ENCODE measurements around the gene DDX52. TPM values are rescaled to one million over a fixed set of nuclear protein-coding genes. Genes with fewer than 3 reads are reported as not detected.
"Not testable (repeated sequence)": the region's sequence is repeated elsewhere in the genome, so short reads cannot be mapped to it uniquely, and the experiment has no call there.

Gene DDX52, protein sequence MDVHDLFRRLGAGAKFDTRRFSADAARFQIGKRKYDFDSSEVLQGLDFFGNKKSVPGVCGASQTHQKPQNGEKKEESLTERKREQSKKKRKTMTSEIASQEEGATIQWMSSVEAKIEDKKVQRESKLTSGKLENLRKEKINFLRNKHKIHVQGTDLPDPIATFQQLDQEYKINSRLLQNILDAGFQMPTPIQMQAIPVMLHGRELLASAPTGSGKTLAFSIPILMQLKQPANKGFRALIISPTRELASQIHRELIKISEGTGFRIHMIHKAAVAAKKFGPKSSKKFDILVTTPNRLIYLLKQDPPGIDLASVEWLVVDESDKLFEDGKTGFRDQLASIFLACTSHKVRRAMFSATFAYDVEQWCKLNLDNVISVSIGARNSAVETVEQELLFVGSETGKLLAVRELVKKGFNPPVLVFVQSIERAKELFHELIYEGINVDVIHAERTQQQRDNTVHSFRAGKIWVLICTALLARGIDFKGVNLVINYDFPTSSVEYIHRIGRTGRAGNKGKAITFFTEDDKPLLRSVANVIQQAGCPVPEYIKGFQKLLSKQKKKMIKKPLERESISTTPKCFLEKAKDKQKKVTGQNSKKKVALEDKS
- total RNA-seq (21.2 TPM), polyA plus RNA-seq (ENCODE audit: insufficient read depth in 1 of 8, insufficient read length in 8 of 8, low replicate concordance in 1 of 8) (10 to 100 TPM; 14.4 to 19.7 (median 17.4) TPM)
- long read RNA-seq, donor 1, result 0 reads
- long read RNA-seq, donor 2, result 0 reads
- long read RNA-seq, donor 3, full-length matches to known transcripts, result 4 of 4 reads
- long read RNA-seq, donor 3, partial matches to known transcripts, result 0 of 4 reads
- long read RNA-seq, donor 3, other reads (novel, unspliced or antisense), result 0 of 4 reads
- long read RNA-seq, donor 4, result 0 reads
- long read RNA-seq, donor 5, full-length matches to known transcripts, result 5 of 5 reads
- long read RNA-seq, donor 5, partial matches to known transcripts, result 0 of 5 reads
- long read RNA-seq, donor 5, other reads (novel, unspliced or antisense), result 0 of 5 reads
- long read RNA-seq, donor 6, full-length matches to known transcripts, result 3 of 3 reads
- long read RNA-seq, donor 6, partial matches to known transcripts, result 0 of 3 reads
- long read RNA-seq, donor 6, other reads (novel, unspliced or antisense), result 0 of 3 reads
- long read RNA-seq, donor 7, full-length matches to known transcripts, result 3 of 9 reads
- long read RNA-seq, donor 7, partial matches to known transcripts, result 6 of 9 reads
- long read RNA-seq, donor 7, other reads (novel, unspliced or antisense), result 0 of 9 reads
- long read RNA-seq, donor 8, full-length matches to known transcripts, result 2 of 2 reads
- long read RNA-seq, donor 8, partial matches to known transcripts, result 0 of 2 reads
- long read RNA-seq, donor 8, other reads (novel, unspliced or antisense), result 0 of 2 reads
- long read RNA-seq, donor 9, full-length matches to known transcripts, result 1 of 1 reads
- long read RNA-seq, donor 9, partial matches to known transcripts, result 0 of 1 reads
- long read RNA-seq, donor 9, other reads (novel, unspliced or antisense), result 0 of 1 reads
- long read RNA-seq, donor 10, full-length matches to known transcripts, result 3 of 13 reads
- long read RNA-seq, donor 10, partial matches to known transcripts, result 10 of 13 reads
- long read RNA-seq, donor 10, other reads (novel, unspliced or antisense), result 0 of 13 reads
- long read RNA-seq, donor 11, full-length matches to known transcripts, result 4 of 4 reads
- long read RNA-seq, donor 11, partial matches to known transcripts, result 0 of 4 reads
- long read RNA-seq, donor 11, other reads (novel, unspliced or antisense), result 0 of 4 reads

- Histone ChIP-seq H3K4me3 (ENCODE audit: low read length) (peak within 1 kb of the TSS; percentile 92), H3K9me3 (replicated peaks; ENCODE audit: control insufficient read depth, low read depth, low read length) (no peaks in the 10 kb centered on the region), H3K27me3 (ENCODE audit: control insufficient read depth, insufficient read depth, low read length) (peaks cover 5% of the 10 kb centered on the region), H3K4me1 (ENCODE audit: control insufficient read depth, insufficient read depth, low read length) (peaks cover 2% of the 10 kb centered on the region), H3K36me3 (ENCODE audit: control insufficient read depth, insufficient read depth, low read length) (peaks cover 8% of the 10 kb centered on the region), H3K27ac (ENCODE audit: low read length) (peak within 1 kb of the TSS; percentile 94)
- WGBS (ENCODE audit: insufficient coverage), result under 1% methylated on average over 28 of the region's 43 CpGs
- peak; percentile 97 for DNase-seq
These were observed at the start of gene DDX52 for GRCh38 chr17:37643118-37643766. Gene DDX52, minus strand, starts transcription at chr17:37643446. Its CDS starts 26 bp downstream, at chr17:37643420.

DNA sequence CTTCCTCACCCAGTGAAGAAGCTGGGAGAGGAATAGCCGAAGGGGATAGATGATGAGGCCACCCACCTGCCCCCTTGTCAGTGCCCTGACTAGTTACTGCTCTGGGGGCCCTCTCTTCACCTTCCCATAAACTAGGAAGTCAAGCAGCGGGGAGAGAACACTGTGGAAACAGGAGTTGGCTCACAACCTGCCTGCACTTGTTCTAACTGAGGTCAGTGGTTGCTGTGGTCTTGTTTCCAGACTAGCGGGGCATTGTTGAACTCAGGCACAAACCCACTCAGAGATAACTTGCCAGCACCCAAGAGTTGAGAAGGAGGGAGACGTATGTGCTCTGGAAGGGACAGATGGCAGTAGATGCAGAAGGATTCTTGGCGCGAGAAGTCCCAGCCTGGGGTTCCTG lies 48.6 kb upstream of the DDX52 start:
- WGBS (ENCODE audit: insufficient coverage), result 90% methylated on average over 2 of the region's 6 CpGs
- Histone ChIP-seq H3K27me3 (ENCODE audit: control insufficient read depth, insufficient read depth, low read length) (peaks cover 5% of the 10 kb centered on the region), H3K36me3 (ENCODE audit: control insufficient read depth, insufficient read depth, low read length) (no peaks in the 10 kb centered on the region), H3K4me1 (ENCODE audit: control insufficient read depth, insufficient read depth, low read length) (no peaks in the 10 kb centered on the region), H3K27ac (ENCODE audit: low read length) (no peak overlapping the region), H3K4me3 (ENCODE audit: low read length) (no peak overlapping the region), H3K9me3 (replicated peaks; ENCODE audit: control insufficient read depth, low read depth, low read length) (no peaks in the 10 kb centered on the region)
- no peak for DNase-seq

GRCh38 chr17:37689317-37689716 lies 46.1 kb upstream of the DDX52 start:
- DNase-seq, result no peak
- 57% methylated on average over 1 of the region's 7 CpGs for WGBS (ENCODE audit: insufficient coverage)
- no peak overlapping the region for H3K4me3 ChIP-seq (ENCODE audit: low read length)
- no peaks in the 10 kb centered on the region for H3K4me1 ChIP-seq (ENCODE audit: control insufficient read depth, insufficient read depth, low read length)
- H3K27me3 ChIP-seq (ENCODE audit: control insufficient read depth, insufficient read depth, low read length), result peaks cover 6% of the 10 kb centered on the region
- no peak overlapping the region for H3K27ac ChIP-seq (ENCODE audit: low read length)
- H3K9me3 ChIP-seq (replicated peaks; ENCODE audit: control insufficient read depth, low read depth, low read length), result no peaks in the 10 kb centered on the region
- no peaks in the 10 kb centered on the region for H3K36me3 ChIP-seq (ENCODE audit: control insufficient read depth, insufficient read depth, low read length)

DNA sequence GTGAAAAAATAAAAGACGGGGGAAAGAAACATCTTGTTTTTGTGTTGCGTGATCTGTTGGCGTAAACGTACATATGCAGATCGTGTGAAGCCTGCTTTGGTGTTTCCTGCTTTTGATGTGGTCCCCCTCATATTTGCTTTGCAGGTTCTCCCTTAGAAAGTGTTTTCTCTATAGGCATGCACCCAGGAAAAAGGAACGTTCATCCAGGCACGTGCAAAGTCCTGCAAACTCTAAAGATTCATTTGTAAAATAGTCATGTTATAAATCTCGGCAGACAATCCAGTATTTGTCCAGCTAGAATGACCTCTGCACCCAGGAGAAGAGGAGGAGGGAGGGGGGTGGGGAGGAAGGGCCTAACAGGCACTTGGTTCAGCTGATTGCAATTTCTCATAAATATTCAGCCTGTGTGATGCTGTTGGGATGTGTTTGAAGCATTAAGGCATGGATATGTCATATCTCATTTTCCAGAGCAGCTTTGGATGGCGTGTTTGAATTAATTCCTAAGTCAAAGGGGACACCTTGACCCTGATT lies 40.3 kb upstream of the DDX52 start:
- H3K4me1 ChIP-seq (ENCODE audit: control insufficient read depth, insufficient read depth, low read length), result no peaks in the 10 kb centered on the region
- H3K27ac ChIP-seq (ENCODE audit: low read length), result no peak overlapping the region
- no peaks in the 10 kb centered on the region for H3K36me3 ChIP-seq (ENCODE audit: control insufficient read depth, insufficient read depth, low read length)
- peaks cover 2% of the 10 kb centered on the region for H3K9me3 ChIP-seq (replicated peaks; ENCODE audit: control insufficient read depth, low read depth, low read length)
- H3K27me3 ChIP-seq (ENCODE audit: control insufficient read depth, insufficient read depth, low read length), result peaks cover 2% of the 10 kb centered on the region
- WGBS (ENCODE audit: insufficient coverage), result 71% methylated on average over 6 of the region's 9 CpGs
- no peak overlapping the region for H3K4me3 ChIP-seq (ENCODE audit: low read length)
- DNase-seq, result no peak

DNA sequence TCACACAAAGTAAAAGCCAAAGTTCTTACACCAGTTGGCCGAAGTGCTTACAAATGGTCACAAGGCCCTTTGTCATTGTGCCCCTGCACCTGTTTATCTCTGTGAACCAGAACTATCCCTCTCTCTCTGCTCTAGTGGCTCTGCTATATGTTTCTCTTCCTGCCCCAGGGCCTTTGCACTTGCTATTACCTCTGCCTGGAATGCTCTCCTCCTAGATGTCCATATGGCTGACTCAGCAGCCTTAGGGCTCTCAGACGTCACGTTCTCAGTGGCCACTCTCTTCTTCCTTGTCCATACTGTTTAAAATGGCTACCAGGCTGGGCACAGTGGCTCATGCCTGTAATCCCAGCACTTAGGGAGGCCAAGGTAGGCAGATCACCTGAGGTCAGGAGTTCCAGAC lies 38.8 kb upstream of the DDX52 start:
- Histone ChIP-seq H3K27ac (ENCODE audit: low read length) (no peak overlapping the region), H3K4me3 (ENCODE audit: low read length) (no peak overlapping the region), H3K4me1 (ENCODE audit: control insufficient read depth, insufficient read depth, low read length) (no peaks in the 10 kb centered on the region), H3K36me3 (ENCODE audit: control insufficient read depth, insufficient read depth, low read length) (no peaks in the 10 kb centered on the region), H3K9me3 (replicated peaks; ENCODE audit: control insufficient read depth, low read depth, low read length) (peaks cover 4% of the 10 kb centered on the region), H3K27me3 (ENCODE audit: control insufficient read depth, insufficient read depth, low read length) (peaks cover 2% of the 10 kb centered on the region)
- 88% methylated on average over 3 of the region's 3 CpGs for WGBS (ENCODE audit: insufficient coverage)
- no peak for DNase-seq

DNA sequence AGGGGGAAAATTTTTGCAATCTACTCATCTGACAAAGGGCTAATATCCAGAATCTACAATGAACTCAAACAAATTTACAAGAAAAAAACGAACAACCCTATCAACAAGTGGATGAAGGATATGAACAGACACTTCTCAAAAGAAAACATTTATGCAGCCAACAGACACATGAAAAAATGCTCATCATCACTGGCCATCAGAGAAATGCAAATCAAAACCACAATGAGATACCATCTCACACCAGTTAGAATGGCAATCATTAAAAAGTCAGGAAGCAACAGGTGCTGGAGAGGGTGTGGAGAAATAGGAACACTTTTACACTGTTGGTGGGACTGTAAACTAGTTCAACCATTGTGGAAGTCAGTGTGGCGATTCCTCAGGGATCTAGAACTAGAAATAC lies 36.7 kb upstream of the DDX52 start:
- not testable (repeated sequence) for H3K4me3 ChIP-seq (ENCODE audit: low read length); H3K27ac ChIP-seq (ENCODE audit: low read length); H3K36me3 ChIP-seq (ENCODE audit: control insufficient read depth, insufficient read depth, low read length); H3K9me3 ChIP-seq (replicated peaks; ENCODE audit: control insufficient read depth, low read depth, low read length); DNase-seq; H3K4me1 ChIP-seq (ENCODE audit: control insufficient read depth, insufficient read depth, low read length); H3K27me3 ChIP-seq (ENCODE audit: control insufficient read depth, insufficient read depth, low read length)
- no CpG with 5 or more reads among the region's 2 CpGs for WGBS (ENCODE audit: insufficient coverage)

GRCh38 chr17:37678036-37678435 lies 34.8 kb upstream of the DDX52 start:
- no peaks in the 10 kb centered on the region for H3K27me3 ChIP-seq (ENCODE audit: control insufficient read depth, insufficient read depth, low read length)
- no CpG with 5 or more reads among the region's 1 CpG for WGBS (ENCODE audit: insufficient coverage)
- DNase-seq, result no peak
- peaks cover 4% of the 10 kb centered on the region for H3K9me3 ChIP-seq (replicated peaks; ENCODE audit: control insufficient read depth, low read depth, low read length)
- no peaks in the 10 kb centered on the region for H3K4me1 ChIP-seq (ENCODE audit: control insufficient read depth, insufficient read depth, low read length)
- no peaks in the 10 kb centered on the region for H3K36me3 ChIP-seq (ENCODE audit: control insufficient read depth, insufficient read depth, low read length)
- H3K4me3 ChIP-seq (ENCODE audit: low read length), result no peak overlapping the region
- no peak overlapping the region for H3K27ac ChIP-seq (ENCODE audit: low read length)

GRCh38 chr17:37677021-37677420 lies 33.8 kb upstream of the DDX52 start:
- Histone ChIP-seq H3K4me3 (ENCODE audit: low read length) (no peak overlapping the region), H3K4me1 (ENCODE audit: control insufficient read depth, insufficient read depth, low read length) (no peaks in the 10 kb centered on the region), H3K36me3 (ENCODE audit: control insufficient read depth, insufficient read depth, low read length) (no peaks in the 10 kb centered on the region), H3K9me3 (replicated peaks; ENCODE audit: control insufficient read depth, low read depth, low read length) (peaks cover 4% of the 10 kb centered on the region), H3K27ac (ENCODE audit: low read length) (no peak overlapping the region), H3K27me3 (ENCODE audit: control insufficient read depth, insufficient read depth, low read length) (no peaks in the 10 kb centered on the region)
- WGBS (ENCODE audit: insufficient coverage), result no CpG with 5 or more reads among the region's 1 CpG
- DNase-seq, result no peak

Measured in muscle of leg (tissue), 16 donors.